Measurements from ENCODE around the gene ATP1B3. TPM values are rescaled to one million over a fixed set of nuclear protein-coding genes. Genes with fewer than 3 reads are reported as not detected.

The ATP1B3 gene
- total RNA-seq, 1 experiment from 2014 or later, result 250 TPM

GRCh38 chr3:141933421-141934300 lies 57.2 kb downstream of the ATP1B3 start:
- H3K9ac ChIP-seq (ENCODE audit: extremely low read depth, insufficient read length, low read length), result no peak overlapping the region
- H3K4ac ChIP-seq (ENCODE audit: low read depth, low read length), result no peak overlapping the region
- H3K27ac ChIP-seq (ENCODE audit: insufficient read length, low read depth, low read length), result no peak overlapping the region
- H2AFZ ChIP-seq (ENCODE audit: low read length), result no peak overlapping the region
- H3K14ac ChIP-seq (ENCODE audit: insufficient read depth, low read length), result no peak overlapping the region
- H4K91ac ChIP-seq (ENCODE audit: insufficient read length, low read depth, low read length), result no peak overlapping the region
- no peaks in the 10 kb centered on the region for H3K9me3 Mint-ChIP-seq
- peak overlapping the region in 2 of 3 experiments; percentile 37 to 45; a peak in 1 of 7 replicates for H3K27ac Mint-ChIP-seq
- no peaks in the 10 kb centered on the region for H3K27me3 Mint-ChIP-seq (ENCODE audit: low read depth)
- no peak overlapping the region for H4K8ac ChIP-seq (replicated peaks; ENCODE audit: insufficient read length, low read depth, low read length)
- H3K4me3 Mint-ChIP-seq, result no peak overlapping the region
- peaks cover under 1% of the 10 kb centered on the region in 3 experiments; a peak in 3 of 7 replicates for H3K36me3 Mint-ChIP-seq (ENCODE audit: insufficient read depth in 1 of 3, low read depth in 3 of 3)
- H2AK5ac ChIP-seq (ENCODE audit: insufficient read length, low read length), result no peak overlapping the region
- H2BK15ac ChIP-seq (ENCODE audit: low read depth, low read length), result no peak overlapping the region
- H3T11ph ChIP-seq (ENCODE audit: low read length), result no peak overlapping the region
- TF ChIP-seq CTCF (conservative IDR thresholded peaks at IDR 0.05), result no peak
- no peak overlapping the region for H2BK12ac ChIP-seq (ENCODE audit: insufficient read length, low read depth, low read length)
- no peak overlapping the region for H2BK20ac ChIP-seq (ENCODE audit: low read depth, low read length, poor library complexity, severe bottlenecking)
- H3K79me2 ChIP-seq (ENCODE audit: insufficient read depth, low read length), result no peaks in the 10 kb centered on the region
- H3K79me1 ChIP-seq (ENCODE audit: insufficient read depth, low read depth, low read length, poor library complexity, severe bottlenecking), result no peaks in the 10 kb centered on the region
- H2BK5ac ChIP-seq (ENCODE audit: insufficient read length, low read length), result no peak overlapping the region
- H3K23me2 ChIP-seq (ENCODE audit: insufficient read length, low read depth, low read length, poor library complexity, severe bottlenecking), result no peaks in the 10 kb centered on the region
- H3K4me1 Mint-ChIP-seq, result peaks cover 4 to 5% of the 10 kb centered on the region in 2 experiments
- no peak overlapping the region for H3K4me2 ChIP-seq (ENCODE audit: insufficient read depth, insufficient read length, low read length)
- H3K56ac ChIP-seq (ENCODE audit: insufficient read length, low read depth, low read length), result no peak overlapping the region
- no peaks in the 10 kb centered on the region for H4K20me1 ChIP-seq (ENCODE audit: control insufficient read depth, insufficient read depth, insufficient read length)
- H3K9me3 ChIP-seq (ENCODE audit: control insufficient read depth, low read depth, low read length), result no peaks in the 10 kb centered on the region
- H4K5ac ChIP-seq (ENCODE audit: insufficient read length, low read depth, low read length), result no peak overlapping the region
- H3K18ac ChIP-seq (ENCODE audit: insufficient read length, low read depth, low read length), result no peak overlapping the region
- peak overlapping the region; percentile 48 for H2BK120ac ChIP-seq (ENCODE audit: low read depth, low read length, poor library complexity, severe bottlenecking)
- no peaks in the 10 kb centered on the region for H3K4me1 ChIP-seq (ENCODE audit: insufficient read depth, low read length)
- whole genome bisulfite sequencing (ENCODE audit: extremely low coverage, insufficient read length, low lambda C conversion rate), result no CpG with 5 or more reads among the region's 16 CpGs
- DNase-seq, result no peak
- no peak overlapping the region for H3K23ac ChIP-seq (ENCODE audit: insufficient read length, low read depth, low read length)
- no peaks in the 10 kb centered on the region for H3K27me3 ChIP-seq (ENCODE audit: insufficient read depth, low read length)

Measured in H9 (cell line).